IPS-20b (cell line): ENCODE measurements around the gene GUF1.

Experiments
- H3K27ac ChIP-seq: one replicate; pipeline ENCODE4 v1.5.1; 2013; ENCODE audit warnings: low read length
- H3K27me3 ChIP-seq: 2 replicates; pipeline ENCODE4 v1.6.1; 2013; ENCODE audit warnings: mild to moderate bottlenecking, low read length, inconsistent platforms; ENCODE audit not compliant: insufficient read depth
- H3K36me3 ChIP-seq: 2 replicates; pipeline ENCODE4 v1.6.1; 2013; ENCODE audit warnings: low read depth, mild to moderate bottlenecking, inconsistent platforms, low read length, moderate library complexity; ENCODE audit not compliant: insufficient read depth
- H3K4me1 ChIP-seq: 2 replicates; pipeline ENCODE4 v1.6.1; 2013; ENCODE audit warnings: mild to moderate bottlenecking, control low read depth, inconsistent platforms, low read length, moderate library complexity; ENCODE audit not compliant: insufficient read depth
- H3K4me3 ChIP-seq: 2 replicates; pipeline ENCODE4 v1.5.1; 2013; ENCODE audit warnings: mild to moderate bottlenecking, low read length, inconsistent platforms
- H3K9ac ChIP-seq: 2 replicates; pipeline ENCODE4 v1.6.1; 2013; ENCODE audit warnings: low read depth, mild to moderate bottlenecking, inconsistent platforms, low read length, moderate library complexity
- H3K9me3 ChIP-seq: 2 replicates; pipeline ENCODE4 v1.6.1; 2013; ENCODE audit warnings: mild to moderate bottlenecking, low read depth, low read length, inconsistent platforms; ENCODE audit not compliant: insufficient read depth

Gene GUF1

GRCh38 chr4:44663539-44664263, 14.5 kb upstream of the GUF1 start:
- no peaks in the 10 kb centered on the region for H3K36me3 ChIP-seq
- H3K27me3 ChIP-seq, result no peaks in the 10 kb centered on the region
- H3K9me3 ChIP-seq, result no peaks in the 10 kb centered on the region
- H3K4me1 ChIP-seq, result no peaks in the 10 kb centered on the region
- no peak overlapping the region for H3K4me3 ChIP-seq
- no peak overlapping the region for H3K9ac ChIP-seq
- no peak overlapping the region for H3K27ac ChIP-seq

GRCh38 chr4:44668526-44668925, 9.7 kb upstream of the GUF1 start:
- Histone ChIP-seq H3K36me3 (no peaks in the 10 kb centered on the region), H3K4me3 (no peak overlapping the region), H3K9me3 (no peaks in the 10 kb centered on the region), H3K27ac (no peak overlapping the region), H3K9ac (no peak overlapping the region), H3K4me1 (no peaks in the 10 kb centered on the region), H3K27me3 (no peaks in the 10 kb centered on the region; the same call in 1 of the 2 replicates)

- Histone ChIP-seq H3K36me3 (no peaks in the 10 kb centered on the region), H3K9me3 (no peaks in the 10 kb centered on the region), H3K4me1 (no peaks in the 10 kb centered on the region), H3K4me3 (no peak overlapping the region), H3K27me3 (no peaks in the 10 kb centered on the region; the same call in 1 of the 2 replicates), H3K27ac (no peak overlapping the region), H3K9ac (no peak overlapping the region)
These were observed 7.6 kb upstream of the GUF1 start for GRCh38 chr4:44670506-44671199.

GRCh38 chr4:44671636-44672035, 6.6 kb upstream of the GUF1 start:
- no peaks in the 10 kb centered on the region for H3K4me1 ChIP-seq
- H3K27ac ChIP-seq, result no peak overlapping the region

GRCh38 chr4:44674471-44674870, 3.7 kb upstream of the GUF1 start:
- H3K9ac ChIP-seq, result no peak overlapping the region
- no peaks in the 10 kb centered on the region for H3K36me3 ChIP-seq
- no peaks in the 10 kb centered on the region for H3K9me3 ChIP-seq
- peaks cover 6% of the 10 kb centered on the region; the same call in 1 of the 2 replicates for H3K4me1 ChIP-seq
- H3K27ac ChIP-seq, result no peak overlapping the region
- H3K27me3 ChIP-seq, result no peaks in the 10 kb centered on the region
- no peak overlapping the region for H3K4me3 ChIP-seq

More at GRCh38 chr4:44671636-44672035, 6.6 kb upstream of the GUF1 start:
- no peaks in the 10 kb centered on the region; the same call in 1 of the 2 replicates for H3K27me3 ChIP-seq
- H3K9ac ChIP-seq, result no peak overlapping the region
- H3K36me3 ChIP-seq, result no peaks in the 10 kb centered on the region
- H3K9me3 ChIP-seq, result no peaks in the 10 kb centered on the region
- H3K4me3 ChIP-seq, result no peak overlapping the region

- no peaks in the 10 kb centered on the region for H3K9me3 ChIP-seq
- peaks cover 8% of the 10 kb centered on the region; the same call in 1 of the 2 replicates for H3K4me1 ChIP-seq
- H3K27me3 ChIP-seq, result no peaks in the 10 kb centered on the region
- H3K36me3 ChIP-seq, result no peaks in the 10 kb centered on the region
- no peak overlapping the region for H3K27ac ChIP-seq
- no peak overlapping the region for H3K4me3 ChIP-seq
- H3K9ac ChIP-seq, result no peak overlapping the region
These were observed 2.9 kb upstream of the GUF1 start for GRCh38 chr4:44675366-44675765.

GRCh38 chr4:44679060-44679459, 840 bp downstream of the GUF1 start:
- Histone ChIP-seq H3K4me1 (peaks cover 8% of the 10 kb centered on the region; the same call in 1 of the 2 replicates), H3K4me3 (peak overlapping the region; percentile 96), H3K27me3 (no peaks in the 10 kb centered on the region), H3K36me3 (peaks cover 35% of the 10 kb centered on the region), H3K9me3 (no peaks in the 10 kb centered on the region), H3K27ac (peak overlapping the region; percentile 72), H3K9ac (peak overlapping the region; percentile 97)

- Histone ChIP-seq H3K4me3 (no peak overlapping the region), H3K36me3 (peaks cover 91% of the 10 kb centered on the region), H3K27me3 (no peaks in the 10 kb centered on the region), H3K9ac (no peak overlapping the region), H3K4me1 (no peaks in the 10 kb centered on the region), H3K9me3 (no peaks in the 10 kb centered on the region), H3K27ac (no peak overlapping the region)
These were observed 6.4 kb downstream of the GUF1 start for GRCh38 chr4:44684648-44685047.

- Histone ChIP-seq H3K4me3 (no peak overlapping the region), H3K9me3 (no peaks in the 10 kb centered on the region), H3K36me3 (peaks cover 87% of the 10 kb centered on the region), H3K27ac (no peak overlapping the region), H3K9ac (no peak overlapping the region), H3K27me3 (no peaks in the 10 kb centered on the region), H3K4me1 (no peaks in the 10 kb centered on the region)
These were observed 22.2 kb downstream of the GUF1 start for GRCh38 chr4:44700427-44700826.

GRCh38 chr4:44701037-44701436, 22.8 kb downstream of the GUF1 start:
- H3K27me3 ChIP-seq, result no peaks in the 10 kb centered on the region
- no peak overlapping the region for H3K9ac ChIP-seq
- no peak overlapping the region for H3K4me3 ChIP-seq
- H3K9me3 ChIP-seq, result no peaks in the 10 kb centered on the region
- H3K27ac ChIP-seq, result no peak overlapping the region
- no peaks in the 10 kb centered on the region for H3K4me1 ChIP-seq
- peaks cover 81% of the 10 kb centered on the region for H3K36me3 ChIP-seq

GRCh38 chr4:44704673-44705072, 26.5 kb downstream of the GUF1 start:
- no peak overlapping the region for H3K9ac ChIP-seq
- H3K9me3 ChIP-seq, result no peaks in the 10 kb centered on the region
- H3K36me3 ChIP-seq, result peaks cover 53% of the 10 kb centered on the region
- H3K27ac ChIP-seq, result no peak overlapping the region
- no peaks in the 10 kb centered on the region for H3K4me1 ChIP-seq
- no peaks in the 10 kb centered on the region for H3K27me3 ChIP-seq
- H3K4me3 ChIP-seq, result no peak overlapping the region

GRCh38 chr4:44713125-44713524, 34.9 kb downstream of the GUF1 start:
- no peaks in the 10 kb centered on the region for H3K27me3 ChIP-seq
- no peaks in the 10 kb centered on the region for H3K9me3 ChIP-seq
- peaks cover 6% of the 10 kb centered on the region; the same call in 1 of the 2 replicates for H3K36me3 ChIP-seq
- H3K4me3 ChIP-seq, result no peak overlapping the region
- no peaks in the 10 kb centered on the region for H3K4me1 ChIP-seq
- H3K9ac ChIP-seq, result no peak overlapping the region
- no peak overlapping the region for H3K27ac ChIP-seq
